ENCODE data around the gene TNFSF18. TPM values are rescaled to one million over a fixed set of nuclear protein-coding genes. Genes with fewer than 3 reads are reported as not detected.
"Not testable (repeated sequence)": the region's sequence is repeated elsewhere in the genome, so short reads cannot be mapped to it uniquely, and the experiment has no call there.

TNFSF18 gene, protein sequence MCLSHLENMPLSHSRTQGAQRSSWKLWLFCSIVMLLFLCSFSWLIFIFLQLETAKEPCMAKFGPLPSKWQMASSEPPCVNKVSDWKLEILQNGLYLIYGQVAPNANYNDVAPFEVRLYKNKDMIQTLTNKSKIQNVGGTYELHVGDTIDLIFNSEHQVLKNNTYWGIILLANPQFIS
- polyA plus RNA-seq (2014; cell fraction: cytosol; rRNA removed) = not detected in 2 replicates
- polyA plus RNA-seq (2014; cell fraction: nucleus; rRNA removed) = not detected in 2 replicates

DNA sequence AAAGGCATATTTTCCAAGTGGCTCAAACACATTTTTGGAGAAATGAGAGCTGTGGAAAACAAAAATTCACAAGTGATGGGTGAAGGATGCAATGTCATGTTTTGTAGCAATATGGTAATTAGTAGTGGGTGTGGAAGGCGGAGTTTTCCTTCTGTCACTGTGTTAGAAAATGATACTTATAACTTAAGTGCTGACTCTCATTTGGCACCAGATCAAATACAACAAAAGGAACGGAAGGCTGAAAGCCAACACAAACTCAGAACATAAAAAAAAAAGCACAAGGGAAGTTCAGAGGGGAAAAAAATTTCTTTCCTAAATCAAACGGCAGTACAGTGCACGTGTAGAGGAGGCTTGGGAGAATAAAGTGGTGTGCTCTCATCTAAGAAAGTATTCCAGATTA, at the start of gene TNFSF18:
TNFSF18 (minus strand) TSS at position 77 of the 400 bp plus-strand sequence; CDS start at position 32, 45 bp downstream.
- no peak for DNase-seq (ENCODE audit: low spot score)

GRCh38 chr1:173099166-173099565, 48.4 kb upstream of the TNFSF18 start:
- no peak for DNase-seq (ENCODE audit: low spot score)

- no peak for DNase-seq (ENCODE audit: low spot score)
These were observed 47.4 kb upstream of the TNFSF18 start for GRCh38 chr1:173098117-173098516.

DNA sequence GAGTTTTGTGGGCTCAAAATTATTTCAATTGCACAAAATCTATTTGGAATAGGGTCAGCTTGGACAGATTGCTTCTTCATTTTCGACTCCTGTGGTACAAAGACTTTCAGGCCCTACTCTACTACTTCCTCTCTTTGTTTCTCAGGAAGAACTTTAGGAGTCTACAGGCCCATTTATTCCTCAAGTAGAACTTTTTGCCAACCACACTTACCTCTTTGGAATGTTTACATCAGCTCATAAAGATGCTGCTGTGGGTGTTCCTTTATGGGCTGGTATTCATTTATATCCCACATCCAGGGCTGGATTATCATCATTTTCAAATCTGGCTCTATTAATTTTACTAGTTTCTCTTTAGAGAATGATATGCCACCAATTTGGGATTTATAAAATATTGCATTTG, 46.3 kb upstream of the TNFSF18 start:
- DNase-seq (ENCODE audit: low spot score) = no peak

GRCh38 chr1:173095632-173096031, 44.9 kb upstream of the TNFSF18 start:
- no peak for DNase-seq (ENCODE audit: low spot score)

- no peak for DNase-seq (ENCODE audit: low spot score)
These were observed 43.8 kb upstream of the TNFSF18 start for GRCh38 chr1:173094541-173094940.

DNA sequence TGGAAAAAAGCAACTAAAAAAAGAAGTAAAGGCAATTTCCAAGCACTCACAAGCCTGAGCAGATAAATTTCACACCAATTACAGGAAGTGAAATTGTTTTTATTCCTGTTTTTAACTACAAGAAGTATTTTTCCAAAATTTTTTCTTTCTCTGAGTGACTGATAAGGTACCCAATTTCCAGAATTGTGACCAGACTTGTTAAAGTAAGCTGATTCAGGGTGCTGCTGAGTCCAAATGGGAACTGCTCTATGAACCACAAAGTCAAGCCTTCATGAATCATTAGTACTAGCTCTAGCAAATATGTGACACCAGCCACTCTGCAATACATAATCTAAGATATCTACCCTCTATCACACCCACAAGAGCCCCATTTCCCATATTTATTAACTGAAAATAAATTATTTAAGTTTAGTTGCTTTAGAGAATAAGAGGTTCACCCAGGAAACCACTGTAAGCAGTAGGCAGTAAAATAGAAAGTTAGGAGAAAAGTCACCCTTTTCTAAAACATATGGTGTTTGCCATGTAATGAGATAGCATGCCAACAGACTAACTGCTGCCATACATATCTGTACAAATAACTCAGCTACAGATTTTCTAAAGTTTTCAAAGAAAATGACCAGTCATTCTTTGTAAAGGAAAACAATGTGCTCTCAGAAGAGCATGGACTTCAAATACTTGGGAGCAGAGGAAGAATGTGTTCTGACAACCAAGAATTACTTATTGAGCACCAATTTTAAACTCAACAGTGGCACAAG, 43.1 kb upstream of the TNFSF18 start:
- no peak for DNase-seq (ENCODE audit: low spot score)

GRCh38 chr1:173084292-173084691, 33.6 kb upstream of the TNFSF18 start:
- no peak for DNase-seq (ENCODE audit: low spot score)

GRCh38 chr1:173082913-173083312, 32.2 kb upstream of the TNFSF18 start:
- DNase-seq (ENCODE audit: low spot score) = no peak

- DNase-seq (ENCODE audit: low spot score) = not testable (repeated sequence)
These were observed 23.5 kb upstream of the TNFSF18 start for GRCh38 chr1:173074217-173074616.

- DNase-seq (ENCODE audit: low spot score) = no peak
These were observed 13.3 kb upstream of the TNFSF18 start for GRCh38 chr1:173064011-173064410.

- DNase-seq (ENCODE audit: low spot score) = no peak
These were observed 12.4 kb upstream of the TNFSF18 start for GRCh38 chr1:173063171-173063570.

GRCh38 chr1:173062150-173062938, 11.6 kb upstream of the TNFSF18 start:
- DNase-seq (ENCODE audit: low spot score) = no peak

DNA sequence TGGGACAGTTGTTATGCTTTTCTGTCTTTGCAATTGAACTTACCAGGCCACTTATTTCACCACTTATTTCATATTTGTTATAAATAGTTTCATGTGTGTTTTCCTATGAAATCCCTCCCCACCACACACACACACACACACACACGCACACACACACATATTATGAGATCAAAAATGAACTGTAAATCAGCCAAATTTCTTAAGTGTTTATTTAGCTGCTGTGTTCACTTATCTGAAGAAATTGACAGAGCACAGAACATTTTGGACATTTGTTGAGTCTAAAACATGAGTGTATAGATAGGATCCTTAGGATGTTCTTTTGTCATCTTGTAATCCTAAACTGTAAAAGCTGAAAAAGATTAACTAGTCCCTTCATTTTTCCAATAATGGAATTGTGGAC, 7.8 kb upstream of the TNFSF18 start:
- no peak for DNase-seq (ENCODE audit: low spot score)

DNA sequence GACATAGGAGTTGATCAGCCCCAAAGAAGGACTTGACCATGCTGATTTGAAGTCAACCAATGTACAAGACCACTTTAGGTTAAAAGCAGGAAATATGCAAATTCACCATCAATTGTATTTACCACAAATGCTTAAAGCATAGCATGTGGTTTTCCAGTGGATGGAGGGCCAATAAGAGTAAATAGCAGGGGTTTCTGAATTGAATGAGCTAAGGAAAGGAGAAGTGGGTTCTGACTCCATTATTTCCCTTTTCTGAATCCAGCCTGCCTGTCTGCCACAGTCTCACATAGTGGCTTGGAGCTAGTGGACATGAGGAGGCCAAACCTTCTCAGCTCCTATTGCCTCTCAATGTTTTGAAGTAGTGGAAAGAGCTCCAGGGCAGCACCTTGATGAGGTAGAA, 7.2 kb upstream of the TNFSF18 start:
- no peak for DNase-seq (ENCODE audit: low spot score)

DNA sequence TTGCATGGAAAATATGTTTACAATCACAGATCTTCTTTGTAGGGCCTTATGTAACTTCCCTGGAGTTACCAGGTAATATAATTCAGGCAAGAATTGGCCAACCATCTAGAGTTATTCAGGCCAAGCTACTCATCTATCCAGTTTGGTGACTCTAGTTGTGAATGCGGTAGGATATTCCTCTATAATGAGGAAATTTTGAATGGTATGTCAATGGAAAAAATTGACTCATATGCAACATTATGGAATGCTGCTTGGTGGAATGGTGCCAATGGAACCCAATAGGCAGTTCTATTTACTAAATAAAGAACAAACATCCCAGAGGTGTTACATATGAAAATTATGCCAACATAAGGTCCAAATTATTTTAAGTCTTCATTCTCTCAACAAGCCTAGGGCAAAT, 5.6 kb upstream of the TNFSF18 start:
- no peak for DNase-seq (ENCODE audit: low spot score)

DNA sequence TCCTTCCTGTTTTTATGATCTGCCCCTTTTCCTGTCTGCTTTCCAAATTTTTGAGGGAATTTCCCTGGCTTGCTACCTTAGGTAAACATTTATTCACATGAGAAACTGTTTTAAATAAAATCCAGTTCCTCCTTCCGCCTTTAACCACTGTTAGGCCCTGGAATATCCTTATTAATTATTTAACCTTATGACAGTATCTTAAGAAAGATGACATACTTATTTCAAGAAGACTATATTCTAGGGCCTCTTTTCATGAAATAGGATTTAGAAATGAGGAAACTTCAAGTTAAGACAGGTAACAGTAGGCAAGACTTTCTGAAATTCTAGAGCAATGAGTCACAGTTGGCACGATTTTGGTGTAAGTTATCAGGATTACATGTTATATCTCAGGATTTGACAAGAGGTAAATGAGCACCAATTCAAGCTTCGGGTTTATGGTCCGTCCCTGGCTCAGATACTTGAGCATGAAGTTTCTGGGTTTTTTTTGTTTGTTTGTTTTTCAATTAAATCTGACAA, 2.0 kb upstream of the TNFSF18 start:
- DNase-seq (ENCODE audit: low spot score) = no peak

DNA sequence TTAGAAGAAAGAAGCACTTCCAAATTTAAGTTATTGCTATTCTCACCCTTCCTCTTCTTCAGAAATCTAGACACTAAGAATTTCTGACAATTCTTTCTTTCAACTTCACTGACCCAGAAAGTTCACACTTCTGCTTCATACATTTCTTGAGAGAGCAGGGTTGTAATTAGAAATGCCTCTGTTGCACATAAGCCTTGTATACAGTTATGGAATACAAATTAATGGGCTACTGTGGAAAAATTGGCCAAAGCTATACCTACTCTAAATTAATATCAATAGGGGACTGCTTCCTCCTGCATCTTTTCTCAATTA, 1.5 kb downstream of the TNFSF18 start:
- no peak for DNase-seq (ENCODE audit: low spot score)

GRCh38 chr1:173048621-173049321, 2.0 kb downstream of the TNFSF18 start:
- no peak for DNase-seq (ENCODE audit: low spot score)

- no peak for DNase-seq (ENCODE audit: low spot score)
These were observed 6.1 kb downstream of the TNFSF18 start for GRCh38 chr1:173044656-173045055.

DNA sequence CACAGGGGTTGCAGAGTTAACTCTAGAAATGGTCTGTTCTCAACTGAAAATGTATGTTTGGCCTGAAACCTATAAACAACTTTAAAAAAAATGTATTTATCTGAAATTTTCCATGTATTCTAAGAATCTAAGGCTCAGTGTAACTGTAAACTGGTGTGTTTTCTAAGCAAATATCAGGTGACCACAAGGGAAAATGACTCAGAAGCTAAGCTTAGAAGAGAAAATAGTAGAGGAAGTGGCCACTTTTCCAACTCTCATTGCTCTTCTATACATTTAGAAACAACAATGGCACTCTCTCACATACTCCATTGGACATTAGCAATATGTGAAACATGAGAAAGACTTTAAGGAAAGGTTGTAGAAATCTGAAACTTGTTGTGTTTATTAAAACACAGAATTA, 7.5 kb downstream of the TNFSF18 start:
- DNase-seq (ENCODE audit: low spot score) = no peak

- DNase-seq (ENCODE audit: low spot score) = no peak
These were observed 7.9 kb downstream of the TNFSF18 start for GRCh38 chr1:173042806-173043205.

Measured in SK-N-DZ (cell line).